Raji (cell line): Measurements from ENCODE around the gene ZNF500.

Source experiments
- POLR2A ChIP-seq: IDR thresholded peaks from 2 replicates; pipeline ENCODE4 v1.6.1; 2011; ENCODE audit warnings: low read depth, low read length, control low read depth; ENCODE audit not compliant: insufficient read depth

Gene ZNF500

DNA sequence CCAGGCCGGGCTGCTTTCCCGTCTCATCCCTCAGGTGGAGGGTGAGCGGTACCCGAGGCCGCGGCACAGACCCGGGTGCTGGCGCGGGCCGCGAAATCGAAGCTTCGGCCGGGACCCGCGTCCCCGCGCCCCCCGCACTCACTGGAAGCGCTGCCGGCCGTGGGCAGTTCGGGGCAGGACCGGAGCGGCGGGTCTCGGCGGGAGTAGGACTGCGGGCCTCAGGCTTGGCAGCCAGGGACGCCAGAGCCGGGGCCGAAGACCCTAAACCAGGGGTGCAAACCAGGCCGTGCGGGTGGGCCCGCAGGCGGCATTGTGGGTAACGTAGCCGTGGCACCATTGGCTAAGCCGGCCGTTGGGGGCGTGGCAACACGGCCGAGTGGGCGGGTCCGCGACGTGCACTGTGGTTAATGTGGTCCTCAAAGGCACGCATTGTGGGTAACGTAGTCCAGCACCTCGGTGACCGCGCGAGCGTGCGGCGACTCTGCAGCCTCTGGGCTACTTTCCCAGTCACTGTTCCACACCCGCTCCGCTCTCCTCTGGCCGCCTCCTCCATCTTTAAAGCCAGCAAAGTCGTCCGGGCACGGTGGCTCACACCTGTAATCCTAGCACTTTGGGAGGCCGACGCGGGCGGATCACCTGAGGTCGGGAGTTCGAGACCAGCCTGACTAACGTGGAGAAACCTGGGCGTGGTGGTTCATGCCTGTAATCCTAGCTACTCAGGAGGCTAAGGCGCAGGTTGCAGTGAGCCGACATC is at the start of gene ZNF500:
Gene ZNF500 (minus strand): TSS at position 288 of the 754 bp plus-strand sequence. CDS start 1,184 bp downstream, outside the sequence.
- peak; percentile 84 for TF ChIP-seq POLR2A

DNA sequence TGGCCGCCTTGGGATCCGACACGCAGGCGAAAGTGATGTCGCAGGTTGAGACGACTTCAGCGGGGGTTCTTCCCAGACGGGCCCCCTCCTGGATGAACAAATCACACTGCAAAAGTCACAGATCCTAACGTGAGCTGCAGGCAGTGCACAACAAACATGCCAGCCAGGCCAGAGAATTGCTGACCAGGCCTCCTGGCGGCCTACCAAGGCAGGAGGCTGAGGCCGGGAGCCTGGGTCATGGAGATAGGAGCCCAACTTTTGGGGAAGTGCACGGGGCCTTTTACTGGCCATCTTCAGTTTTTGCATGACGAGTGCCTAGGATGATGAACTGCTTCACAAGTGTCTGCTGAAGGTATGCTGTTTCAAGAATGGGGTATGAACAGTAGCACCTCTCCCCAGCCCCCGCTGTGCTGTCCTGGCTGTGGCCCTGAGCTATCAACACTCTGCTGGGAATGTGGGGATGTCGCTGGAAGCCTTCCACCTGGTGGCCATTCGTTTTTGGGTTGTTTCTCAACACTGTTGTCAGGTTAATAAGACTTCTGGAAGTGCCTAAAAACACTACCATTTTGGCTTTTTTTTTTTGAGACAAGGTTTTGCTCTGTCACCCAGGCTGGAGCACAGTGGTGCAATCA is 47.7 kb upstream of the ZNF500 start:
- no peak for TF ChIP-seq POLR2A

DNA sequence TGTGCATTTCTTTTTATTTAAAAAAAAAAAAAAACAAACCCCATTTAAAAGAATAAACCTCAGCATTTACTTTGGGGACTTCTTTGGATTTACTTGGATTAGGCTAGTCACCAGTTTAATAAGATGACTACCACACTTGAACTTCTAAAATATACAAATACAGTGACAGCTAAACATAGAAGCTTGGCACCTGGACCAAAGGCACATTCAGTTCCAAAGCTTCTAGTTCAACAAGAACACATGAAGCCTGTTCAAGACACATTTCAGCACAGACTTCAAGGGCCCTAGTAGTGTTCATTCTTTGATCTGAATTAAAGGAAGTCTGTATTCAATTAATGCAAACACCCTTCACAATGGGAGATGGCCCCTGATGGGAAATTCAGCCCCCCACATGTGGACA is 47.1 kb upstream of the ZNF500 start:
- no peak for TF ChIP-seq POLR2A

DNA sequence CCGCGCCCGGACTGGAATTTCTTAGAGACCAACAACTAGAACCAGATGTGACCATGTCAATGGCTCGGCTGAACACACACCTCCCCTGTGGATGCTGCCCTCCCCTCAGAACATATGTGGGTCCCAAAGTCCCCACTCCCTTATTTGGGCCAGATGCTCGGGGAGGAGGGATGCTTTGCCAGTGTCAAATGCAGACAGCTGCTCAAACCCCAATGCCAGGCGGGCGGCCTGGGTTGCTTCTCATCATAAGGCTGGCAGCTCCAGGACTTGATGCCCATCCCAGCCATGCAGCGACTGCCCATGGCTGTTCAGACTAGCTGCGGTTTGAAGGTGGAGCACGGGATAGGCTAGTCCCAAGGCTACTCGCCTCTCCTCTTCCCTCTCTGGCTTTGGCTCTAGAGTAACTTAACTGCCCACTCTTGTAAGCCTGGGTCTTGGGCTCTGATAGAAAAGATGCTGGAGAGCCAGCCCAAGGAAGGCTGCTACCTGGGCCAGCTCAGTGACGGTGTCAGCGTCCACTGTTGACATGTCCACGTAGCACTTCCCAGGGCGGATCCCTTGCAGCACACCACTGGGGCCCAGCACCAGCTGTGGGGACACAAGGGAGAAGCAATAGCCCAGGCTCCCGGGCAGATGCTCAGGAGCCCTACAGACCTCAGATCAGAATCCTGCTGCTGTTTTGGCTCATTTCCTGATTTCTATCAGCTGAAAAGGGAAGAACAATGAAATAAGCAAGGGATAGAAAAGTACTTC is 46.5 kb upstream of the ZNF500 start:
- no peak for TF ChIP-seq POLR2A

DNA sequence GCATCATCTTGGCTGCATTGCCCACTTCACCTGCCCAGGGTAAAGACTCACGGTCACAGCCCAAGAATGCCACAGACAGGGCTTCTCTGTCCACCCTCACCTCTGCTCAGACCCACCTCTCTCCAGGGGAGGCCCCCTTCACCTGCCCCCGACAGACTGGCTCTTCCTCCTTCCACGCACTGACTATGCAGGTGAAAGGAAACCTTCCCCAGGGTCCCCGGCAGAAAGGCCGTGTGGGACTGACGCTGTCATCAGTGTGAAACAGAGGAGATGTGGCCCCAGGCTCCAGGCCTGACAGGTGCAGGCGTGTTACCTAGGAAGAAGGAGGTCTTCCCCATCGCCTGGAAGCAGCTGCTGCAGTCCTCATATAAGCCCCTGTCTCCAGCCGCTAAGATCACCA is 44.8 kb upstream of the ZNF500 start:
- no peak for TF ChIP-seq POLR2A

DNA sequence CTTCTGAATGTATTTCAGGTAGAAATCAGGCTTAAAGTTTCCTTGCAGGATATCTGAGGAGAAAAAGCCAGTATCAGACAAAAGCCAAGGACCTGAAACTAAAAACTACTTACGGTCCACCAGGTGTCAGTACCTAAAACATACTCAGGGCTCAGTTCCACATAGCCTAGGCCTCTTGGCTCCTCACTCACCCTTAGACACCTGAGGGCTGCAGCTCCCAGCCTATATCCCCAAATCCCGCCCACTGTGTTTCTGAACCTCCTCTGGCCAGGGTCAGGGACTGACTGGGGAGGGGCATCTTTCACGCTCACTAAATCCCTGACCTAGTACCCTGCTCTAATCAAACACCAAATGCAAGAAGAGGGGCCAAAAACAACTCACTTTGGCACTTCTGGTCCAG is 44.3 kb upstream of the ZNF500 start:
- TF ChIP-seq POLR2A: no peak

DNA sequence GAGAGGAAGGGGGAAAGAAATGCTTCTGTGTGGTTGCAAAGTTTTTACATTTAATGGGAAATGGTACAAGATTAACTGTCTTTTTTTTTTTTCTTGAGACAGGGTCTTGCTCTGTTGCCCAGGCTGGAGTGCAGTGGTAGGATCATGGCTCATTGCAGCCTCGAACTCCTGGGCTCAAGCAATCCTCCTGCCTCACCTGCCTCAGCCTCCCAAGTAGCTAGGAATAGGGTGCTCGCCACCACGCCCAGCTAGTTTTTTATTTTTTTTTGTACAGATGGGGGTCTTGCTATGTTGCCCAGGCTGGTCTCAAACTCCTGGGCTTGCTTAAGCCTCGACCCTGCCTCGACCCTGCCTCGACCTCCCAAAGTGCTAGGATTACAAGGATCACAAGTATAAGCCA is 39.3 kb upstream of the ZNF500 start:
- TF ChIP-seq POLR2A: no peak

DNA sequence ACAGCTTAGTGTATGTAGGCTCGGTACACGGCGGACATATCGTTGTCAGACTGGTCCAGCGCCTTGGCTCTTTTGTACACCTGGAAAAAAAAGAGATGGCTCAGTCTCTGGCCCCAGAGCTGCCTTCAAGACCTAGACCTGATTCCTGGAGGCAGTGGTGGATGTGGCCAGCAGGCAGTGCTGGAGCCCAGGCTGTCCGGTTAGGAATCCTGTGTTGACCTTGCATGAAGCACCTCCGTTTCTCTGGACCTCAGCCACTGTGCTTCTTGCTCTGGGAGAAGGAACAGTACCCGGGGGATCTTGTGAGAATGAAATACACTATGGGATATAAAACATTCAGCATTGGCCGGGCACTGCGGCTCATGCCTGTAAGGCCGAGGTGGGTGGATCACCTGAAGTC is 38.3 kb upstream of the ZNF500 start:
- TF ChIP-seq POLR2A: no peak

DNA sequence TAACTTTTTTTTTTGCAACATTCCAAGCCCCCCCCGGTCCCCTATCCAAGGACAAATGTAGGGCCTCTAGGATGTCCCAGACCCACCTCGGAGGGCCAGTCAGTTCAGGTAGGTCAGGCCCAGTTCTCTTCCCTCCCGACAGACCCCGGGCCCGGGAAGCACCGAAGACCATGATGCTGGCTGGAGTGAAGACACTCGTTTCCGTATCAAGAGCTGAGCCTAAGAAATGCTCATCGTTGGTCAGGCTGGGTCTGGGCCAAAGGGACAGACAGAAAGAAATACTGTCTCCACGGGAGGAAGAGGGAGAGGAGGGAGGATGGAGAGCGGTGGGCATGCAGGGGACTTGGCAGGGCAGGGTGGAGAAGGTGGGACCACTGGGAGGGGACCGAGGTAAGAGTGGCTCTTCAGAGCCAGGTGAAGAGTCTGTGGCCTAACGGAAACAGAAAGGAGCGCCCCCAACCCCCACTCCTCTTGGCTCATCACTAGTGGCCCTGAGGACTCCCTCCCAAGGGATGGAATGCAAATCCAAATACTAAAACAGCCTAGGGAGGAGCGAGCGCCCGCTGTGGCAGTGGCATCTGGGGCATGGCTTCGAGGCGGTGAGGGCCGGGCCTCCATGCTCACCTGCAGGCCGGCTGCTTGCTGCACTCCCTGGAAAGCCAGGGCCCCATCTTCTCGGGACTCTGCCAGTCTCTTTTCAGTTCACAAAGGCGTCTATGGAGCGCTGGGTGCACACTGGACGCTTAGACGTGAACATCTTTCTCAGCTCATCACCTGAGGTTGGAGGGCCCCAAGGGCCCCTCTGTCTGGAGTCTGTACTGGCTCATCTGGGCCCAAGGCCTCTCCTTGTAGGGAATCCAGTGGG is 37.2 kb upstream of the ZNF500 start:
- no peak for TF ChIP-seq POLR2A

DNA sequence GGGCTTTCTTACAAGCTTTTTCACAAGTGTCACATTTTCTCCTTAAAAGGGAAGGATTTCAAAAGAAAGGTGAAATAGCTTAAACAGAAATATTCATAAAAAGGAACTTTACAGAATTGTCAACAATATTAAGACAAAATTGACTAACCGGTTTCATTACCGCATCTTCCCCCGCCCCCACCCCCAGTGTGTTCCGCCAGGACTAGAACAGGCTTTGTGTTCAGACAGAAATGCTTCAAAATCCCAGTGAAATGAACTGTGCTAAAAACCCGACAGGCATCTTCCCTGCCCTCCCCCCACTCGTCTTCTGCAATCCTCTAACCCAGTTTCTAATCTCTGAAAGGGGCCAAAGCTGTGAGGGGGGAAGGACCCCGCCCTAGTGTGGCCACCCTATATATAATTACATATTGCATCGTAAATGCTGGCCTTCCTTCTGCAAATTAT is 36.5 kb upstream of the ZNF500 start:
- no peak for TF ChIP-seq POLR2A

DNA sequence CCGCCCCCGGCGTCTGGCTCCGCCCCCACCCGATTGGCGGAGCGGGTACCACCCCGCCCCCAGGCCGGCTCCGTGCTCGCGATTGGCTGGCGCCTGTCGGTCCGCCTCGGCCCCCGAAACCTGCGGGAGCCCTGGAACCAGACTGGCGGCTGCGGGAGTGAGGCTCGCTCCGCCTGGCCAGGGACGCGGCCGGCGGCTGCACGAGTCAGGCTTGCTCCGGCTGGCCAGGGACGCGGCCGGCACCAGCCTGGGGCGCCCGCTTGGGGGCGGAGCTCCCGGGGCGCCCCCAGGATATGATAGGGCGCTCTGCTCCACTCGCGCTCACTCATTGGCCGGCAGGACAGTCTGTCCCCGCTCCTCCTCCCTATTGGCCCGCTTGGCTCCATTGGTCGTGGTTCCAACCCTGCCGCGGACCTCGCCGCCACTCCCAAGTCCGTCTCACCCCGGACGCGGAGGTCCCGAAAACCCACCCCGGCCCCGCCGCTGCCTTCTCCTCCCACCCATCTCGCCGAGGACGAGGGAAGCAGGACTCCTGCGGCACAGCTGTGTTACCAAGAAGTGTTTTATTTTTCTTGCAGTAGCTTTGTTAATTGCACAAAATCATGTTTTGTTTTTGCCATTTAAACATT is 35.8 kb upstream of the ZNF500 start:
- no peak for TF ChIP-seq POLR2A

DNA sequence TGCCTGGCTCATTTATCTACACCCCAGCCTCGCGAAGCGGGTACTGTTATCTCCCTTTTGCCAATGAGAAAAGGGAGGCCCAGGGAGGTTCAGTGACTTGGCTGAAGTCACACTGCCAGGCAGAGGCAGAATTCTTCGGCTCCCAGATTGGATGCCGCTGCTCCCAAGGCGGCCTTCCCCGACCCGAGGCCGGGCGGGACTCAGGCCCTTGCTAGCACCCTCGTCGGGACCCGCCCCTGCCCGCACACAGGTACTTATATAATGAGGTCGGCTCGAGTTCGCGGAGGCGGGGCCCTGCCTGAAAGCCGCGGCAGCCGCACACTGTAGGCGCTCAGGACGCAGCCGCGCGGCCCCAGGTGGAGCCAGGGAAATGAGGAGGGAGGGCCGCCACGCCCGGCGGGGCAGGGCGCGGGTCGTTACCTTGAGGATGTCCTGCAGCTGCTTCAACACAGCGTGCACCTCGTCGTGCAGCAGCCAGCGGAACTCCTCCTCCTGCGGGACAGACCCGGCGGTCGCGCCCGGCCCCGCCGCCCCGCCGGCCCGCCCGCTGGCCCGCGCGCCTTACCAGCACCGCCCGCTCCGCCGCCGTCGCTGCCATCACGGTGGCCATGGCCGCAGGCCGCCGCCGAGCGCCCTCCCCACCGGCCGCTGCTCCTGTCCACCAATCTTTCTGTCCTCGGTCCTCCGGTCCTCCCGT is 35.1 kb upstream of the ZNF500 start, which contains the start of gene ROGDI:
Gene ROGDI (minus strand): TSS at position 672 of the 697 bp plus-strand sequence. CDS start 62 bp downstream, at position 610.
- peak; percentile 75 for TF ChIP-seq POLR2A

DNA sequence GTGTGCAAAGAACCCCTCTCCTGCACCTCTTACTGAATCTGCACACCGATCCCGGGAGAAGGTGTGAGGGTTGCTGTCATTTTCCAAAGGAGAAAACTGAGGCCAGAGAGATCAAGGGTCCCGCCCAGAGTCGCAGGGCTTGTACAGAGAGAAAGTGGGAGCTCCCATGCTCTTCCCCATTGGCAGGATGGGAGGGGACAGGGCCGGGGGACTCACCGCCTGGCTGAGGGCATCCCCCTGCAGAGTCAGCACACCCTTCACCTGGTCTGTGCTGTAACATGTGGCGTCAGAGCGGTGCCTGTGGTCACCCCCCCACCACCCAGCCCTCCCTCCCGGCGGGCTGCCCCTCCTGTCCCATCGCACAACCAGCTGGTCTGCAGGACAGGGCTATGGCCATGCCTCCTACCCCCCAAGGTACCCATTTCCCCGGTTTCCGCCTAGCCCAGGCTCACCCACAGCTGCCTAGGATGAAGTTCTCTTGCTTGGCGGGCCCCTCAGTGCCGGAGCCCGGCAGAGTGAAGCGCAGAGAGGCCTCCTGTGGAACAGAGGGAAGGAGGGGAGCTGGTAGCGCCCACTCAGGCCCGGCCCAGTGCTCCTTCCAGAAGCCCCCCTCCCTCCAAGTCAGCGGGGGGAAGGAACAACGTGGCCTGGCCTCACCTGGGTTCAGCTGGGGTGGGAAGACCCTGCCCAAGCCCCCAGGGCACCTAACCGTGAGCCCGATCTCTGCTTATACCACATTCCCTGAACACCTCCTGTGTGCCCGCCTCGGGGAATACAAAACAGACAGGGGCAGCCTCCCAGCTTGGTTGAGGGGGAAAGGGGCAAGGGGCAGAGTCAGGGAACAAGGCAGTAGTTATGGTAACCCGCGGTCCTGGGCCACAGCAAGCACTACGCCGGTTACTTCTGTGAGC is 34.3 kb upstream of the ZNF500 start:
- no peak for TF ChIP-seq POLR2A
